ENCODE measurements around the gene PNPLA3. TPM values are rescaled to one million over a fixed set of nuclear protein-coding genes. Genes with fewer than 3 reads are reported as not detected.

Gene PNPLA3
- total RNA-seq, 2 donors from 2014 or later = not detected

DNA sequence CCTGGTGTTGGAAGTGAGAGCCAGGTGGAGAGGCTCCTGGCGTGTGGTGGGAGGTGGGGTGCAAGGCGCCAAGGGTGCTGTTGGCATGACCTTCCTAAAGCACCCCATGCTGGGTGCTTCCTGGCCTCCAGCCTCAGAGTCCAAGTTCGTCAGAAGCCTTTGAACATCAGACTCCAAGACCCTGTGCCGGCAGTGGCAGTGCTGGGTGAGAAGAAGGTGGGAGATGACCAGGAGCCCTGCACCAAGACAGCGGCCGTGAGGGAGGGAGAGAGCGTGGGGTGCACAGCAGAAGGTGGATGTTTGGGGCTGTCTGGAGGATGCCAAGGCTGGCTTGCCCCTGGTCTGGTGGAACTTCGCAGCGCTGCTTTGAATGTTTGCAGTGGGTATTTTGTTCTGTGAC is 70.8 kb downstream of the PNPLA3 start:
- Histone ChIP-seq H3K27ac (no peak overlapping the region), H3K9me3 (no peaks in the 10 kb centered on the region), H3K4me1 (ENCODE audit: control insufficient read depth in 1 of 2, low read depth in 2 of 2) (no peaks in the 10 kb centered on the region), H3K27me3 (replicated peaks; ENCODE audit: insufficient read depth) (no peaks in the 10 kb centered on the region), H3K4me3 (no peak overlapping the region), H3K36me3 (peaks cover 14% of the 10 kb centered on the region)
- TF ChIP-seq, protein P1, sequence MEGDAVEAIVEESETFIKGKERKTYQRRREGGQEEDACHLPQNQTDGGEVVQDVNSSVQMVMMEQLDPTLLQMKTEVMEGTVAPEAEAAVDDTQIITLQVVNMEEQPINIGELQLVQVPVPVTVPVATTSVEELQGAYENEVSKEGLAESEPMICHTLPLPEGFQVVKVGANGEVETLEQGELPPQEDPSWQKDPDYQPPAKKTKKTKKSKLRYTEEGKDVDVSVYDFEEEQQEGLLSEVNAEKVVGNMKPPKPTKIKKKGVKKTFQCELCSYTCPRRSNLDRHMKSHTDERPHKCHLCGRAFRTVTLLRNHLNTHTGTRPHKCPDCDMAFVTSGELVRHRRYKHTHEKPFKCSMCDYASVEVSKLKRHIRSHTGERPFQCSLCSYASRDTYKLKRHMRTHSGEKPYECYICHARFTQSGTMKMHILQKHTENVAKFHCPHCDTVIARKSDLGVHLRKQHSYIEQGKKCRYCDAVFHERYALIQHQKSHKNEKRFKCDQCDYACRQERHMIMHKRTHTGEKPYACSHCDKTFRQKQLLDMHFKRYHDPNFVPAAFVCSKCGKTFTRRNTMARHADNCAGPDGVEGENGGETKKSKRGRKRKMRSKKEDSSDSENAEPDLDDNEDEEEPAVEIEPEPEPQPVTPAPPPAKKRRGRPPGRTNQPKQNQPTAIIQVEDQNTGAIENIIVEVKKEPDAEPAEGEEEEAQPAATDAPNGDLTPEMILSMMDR (IDR thresholded peaks at IDR 0.05) = no peak
- ATAC-seq (ENCODE audit: insufficient number of reproducible peaks, low FRiP score, low read depth) (no peak), DNase-seq (ENCODE audit: low spot score) (no peak)

DNA sequence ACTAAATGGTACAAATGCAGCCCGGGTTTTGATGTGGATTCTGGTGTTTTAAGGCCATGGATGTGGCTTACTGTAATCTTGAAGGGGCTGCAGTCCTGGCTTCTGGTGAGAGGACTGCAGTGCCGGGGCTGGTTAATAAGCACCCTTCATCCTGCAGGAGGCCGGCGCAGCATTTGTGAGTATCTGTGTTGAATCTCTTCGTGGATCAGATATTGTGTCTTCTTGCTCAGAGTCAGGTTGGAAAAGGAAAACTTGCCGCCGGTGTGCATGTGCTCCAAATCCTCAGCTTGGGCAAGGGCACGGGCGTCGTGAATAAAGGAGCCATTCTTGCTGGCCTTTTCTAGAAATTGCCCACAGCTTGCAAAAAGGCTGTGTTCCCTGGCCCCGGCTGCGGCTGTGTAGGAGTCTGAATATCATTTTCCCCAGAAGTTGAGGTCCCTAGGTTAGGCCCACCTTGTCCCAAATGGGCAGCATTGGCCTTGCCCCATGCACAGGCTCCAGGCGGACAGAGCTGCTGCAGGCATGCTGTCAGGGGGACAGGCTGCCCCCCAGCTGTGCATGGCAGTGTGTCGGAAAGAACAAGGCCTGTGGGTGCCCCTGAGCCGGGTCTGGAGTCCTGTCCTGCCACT is 71.6 kb downstream of the PNPLA3 start:
- TF ChIP-seq, protein P1 (IDR thresholded peaks at IDR 0.05) = no peak
- Histone ChIP-seq H3K9me3 (no peaks in the 10 kb centered on the region), H3K27ac (no peak overlapping the region), H3K4me3 (no peak overlapping the region), H3K27me3 (replicated peaks; ENCODE audit: insufficient read depth) (no peaks in the 10 kb centered on the region), H3K36me3 (peaks cover 14% of the 10 kb centered on the region), H3K4me1 (ENCODE audit: control insufficient read depth in 1 of 2, low read depth in 2 of 2) (no peaks in the 10 kb centered on the region)
- ATAC-seq (ENCODE audit: insufficient number of reproducible peaks, low FRiP score, low read depth) = no peak
- no peak for DNase-seq (ENCODE audit: low spot score)

DNA sequence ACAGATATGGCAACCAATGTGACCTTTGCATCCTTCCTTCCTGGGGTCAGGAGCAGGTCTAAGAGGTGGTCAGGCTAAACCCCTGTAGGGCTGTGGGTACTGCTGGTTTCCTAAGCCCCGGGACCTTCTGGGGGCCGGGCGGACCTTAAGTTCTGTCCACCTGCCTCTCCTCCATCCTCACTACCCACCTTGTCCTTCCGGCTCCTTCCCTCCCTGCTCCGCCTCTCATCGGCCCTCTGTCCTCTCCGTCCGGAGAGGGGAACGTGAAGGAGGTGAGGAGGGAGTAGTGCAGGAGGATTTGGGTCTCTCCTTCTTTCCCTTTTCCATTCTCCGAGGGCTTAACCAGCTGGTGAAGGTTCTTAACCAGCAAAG is 72.2 kb downstream of the PNPLA3 start:
- H3K36me3 ChIP-seq = peaks cover 14% of the 10 kb centered on the region
- H3K9me3 ChIP-seq = no peaks in the 10 kb centered on the region
- TF ChIP-seq, protein P1 (IDR thresholded peaks at IDR 0.05) = no peak
- no peaks in the 10 kb centered on the region for H3K4me1 ChIP-seq (ENCODE audit: control insufficient read depth in 1 of 2, low read depth in 2 of 2)
- H3K27ac ChIP-seq = no peak overlapping the region
- ATAC-seq (ENCODE audit: insufficient number of reproducible peaks, low FRiP score, low read depth) = no peak
- H3K27me3 ChIP-seq (replicated peaks; ENCODE audit: insufficient read depth) = no peaks in the 10 kb centered on the region
- H3K4me3 ChIP-seq = peak overlapping the region; percentile 42
- DNase-seq (ENCODE audit: low spot score) = no peak

GRCh38 chr22:43996170-43996980 is 72.8 kb downstream of the PNPLA3 start:
- peak overlapping the region; percentile 42 for H3K4me3 ChIP-seq
- H3K36me3 ChIP-seq = peaks cover 12% of the 10 kb centered on the region
- H3K27me3 ChIP-seq (replicated peaks; ENCODE audit: insufficient read depth) = no peaks in the 10 kb centered on the region
- H3K4me1 ChIP-seq (ENCODE audit: control insufficient read depth in 1 of 2, low read depth in 2 of 2) = no peaks in the 10 kb centered on the region
- no peak for DNase-seq (ENCODE audit: low spot score)
- no peaks in the 10 kb centered on the region for H3K9me3 ChIP-seq
- no peak for ATAC-seq (ENCODE audit: insufficient number of reproducible peaks, low FRiP score, low read depth)
- no peak overlapping the region for H3K27ac ChIP-seq
- TF ChIP-seq, protein P1 (IDR thresholded peaks at IDR 0.05) = no peak

- TF ChIP-seq, protein P1 (IDR thresholded peaks at IDR 0.05) = no peak
- Histone ChIP-seq H3K4me1 (ENCODE audit: control insufficient read depth in 1 of 2, low read depth in 2 of 2) (no peaks in the 10 kb centered on the region), H3K36me3 (peaks cover 8% of the 10 kb centered on the region), H3K9me3 (no peaks in the 10 kb centered on the region), H3K27ac (no peak overlapping the region), H3K4me3 (no peak overlapping the region), H3K27me3 (replicated peaks; ENCODE audit: insufficient read depth) (no peaks in the 10 kb centered on the region)
- DNase-seq (ENCODE audit: low spot score) (no peak), ATAC-seq (ENCODE audit: insufficient number of reproducible peaks, low FRiP score, low read depth) (no peak)
Measured at GRCh38 chr22:43996981-43997265, 73.3 kb downstream of the PNPLA3 start.

Other genes with a start within 250 kb of the PNPLA3 start
- 1 to 10 TPM; 2.2 to 2.5 TPM for gene EFCAB6, start 111.5 kb upstream of the PNPLA3 start, total RNA-seq
- not detected for gene SULT4A1, start 61.3 kb upstream of the PNPLA3 start, total RNA-seq
- gene PNPLA5, start 31.8 kb upstream of the PNPLA3 start, total RNA-seq = not detected
- 10 to 100 TPM; 22.6 to 28.1 TPM for gene SAMM50, start 31.6 kb downstream of the PNPLA3 start, total RNA-seq
- 10 to 100 TPM; 15.3 to 17.2 TPM for gene PARVB, start 100.5 kb downstream of the PNPLA3 start, total RNA-seq

Measured in thoracic aorta (tissue), 2 donors.